ENCODE data around the gene ADAMTS7. TPM values are rescaled to one million over a fixed set of nuclear protein-coding genes. Genes with fewer than 3 reads are reported as not detected.

ADAMTS7 gene
- total RNA-seq, 1 donor from 2014 or later: 25.5 TPM

Other genes starting within 250 kb of the ADAMTS7 start
- 1.5 and 2.5 TPM in 2 replicates for gene CHRNA5, start 245.9 kb downstream of the ADAMTS7 start, total RNA-seq
- not detected in 2 replicates for gene CHRNA3, start 190.5 kb downstream of the ADAMTS7 start, total RNA-seq
- not detected in 2 replicates for gene CHRNB4, start 170.3 kb downstream of the ADAMTS7 start, total RNA-seq
- 398 and 411 TPM in 2 replicates for gene MORF4L1, start 61.4 kb upstream of the ADAMTS7 start, total RNA-seq
- gene CTSH, start 133.6 kb upstream of the ADAMTS7 start, total RNA-seq: 4.1 and 5.7 TPM in 2 replicates